IPS-20b (cell line): ENCODE results near the gene TRMT61A.
A peak's percentile ranks its signal among the peaks of the same experiment; 100 is the strongest.

ENCODE experiments used
- H3K27ac ChIP-seq: one replicate; pipeline ENCODE4 v1.5.1; 2013; ENCODE audit warnings: low read length
- H3K27me3 ChIP-seq: 2 replicates; pipeline ENCODE4 v1.6.1; 2013; ENCODE audit warnings: mild to moderate bottlenecking, low read length, inconsistent platforms; ENCODE audit not compliant: insufficient read depth
- H3K36me3 ChIP-seq: 2 replicates; pipeline ENCODE4 v1.6.1; 2013; ENCODE audit warnings: low read depth, mild to moderate bottlenecking, inconsistent platforms, low read length, moderate library complexity; ENCODE audit not compliant: insufficient read depth
- H3K4me1 ChIP-seq: 2 replicates; pipeline ENCODE4 v1.6.1; 2013; ENCODE audit warnings: mild to moderate bottlenecking, control low read depth, inconsistent platforms, low read length, moderate library complexity; ENCODE audit not compliant: insufficient read depth
- H3K4me3 ChIP-seq: 2 replicates; pipeline ENCODE4 v1.5.1; 2013; ENCODE audit warnings: mild to moderate bottlenecking, low read length, inconsistent platforms
- H3K9ac ChIP-seq: 2 replicates; pipeline ENCODE4 v1.6.1; 2013; ENCODE audit warnings: low read depth, mild to moderate bottlenecking, inconsistent platforms, low read length, moderate library complexity
- H3K9me3 ChIP-seq: 2 replicates; pipeline ENCODE4 v1.6.1; 2013; ENCODE audit warnings: mild to moderate bottlenecking, low read depth, low read length, inconsistent platforms; ENCODE audit not compliant: insufficient read depth

TRMT61A gene

GRCh38 chr14:103526247-103526913, 2.6 kb upstream of the TRMT61A start:
- H3K27me3 ChIP-seq, result peaks cover 28% of the 10 kb centered on the region
- H3K9me3 ChIP-seq, result no peaks in the 10 kb centered on the region
- H3K4me1 ChIP-seq, result peaks cover 4% of the 10 kb centered on the region; the same call in 1 of the 2 replicates
- no peak overlapping the region for H3K9ac ChIP-seq
- no peak overlapping the region for H3K27ac ChIP-seq
- H3K36me3 ChIP-seq, result 0 out of 2 replicates have a peak, but pooled peaks cover 4% of the 10 kb centered on the region
- H3K4me3 ChIP-seq, result no peak overlapping the region

DNA sequence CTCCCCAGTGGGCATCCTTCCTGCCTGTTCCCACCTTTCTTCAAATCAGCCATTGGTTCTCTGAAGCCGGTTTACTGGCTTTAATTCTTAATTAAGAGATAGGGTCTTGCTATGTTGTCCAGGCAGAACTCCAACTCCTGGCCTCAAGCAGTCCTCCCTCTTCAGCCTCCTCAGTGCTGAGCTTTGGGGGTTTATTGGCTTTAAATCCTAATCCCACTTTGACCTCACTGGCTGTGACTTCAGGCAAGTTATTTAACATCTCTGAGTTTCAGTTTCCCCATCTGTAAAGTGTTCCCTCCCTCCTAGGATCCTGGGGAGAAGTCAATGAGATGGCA, 2.1 kb upstream of the TRMT61A start:
- Histone ChIP-seq H3K9ac (no peak overlapping the region), H3K4me1 (peaks cover 4% of the 10 kb centered on the region; the same call in 1 of the 2 replicates), H3K9me3 (no peaks in the 10 kb centered on the region), H3K4me3 (no peak overlapping the region), H3K36me3 (0 out of 2 replicates have a peak, but pooled peaks cover 4% of the 10 kb centered on the region), H3K27me3 (peaks cover 28% of the 10 kb centered on the region), H3K27ac (no peak overlapping the region)

DNA sequence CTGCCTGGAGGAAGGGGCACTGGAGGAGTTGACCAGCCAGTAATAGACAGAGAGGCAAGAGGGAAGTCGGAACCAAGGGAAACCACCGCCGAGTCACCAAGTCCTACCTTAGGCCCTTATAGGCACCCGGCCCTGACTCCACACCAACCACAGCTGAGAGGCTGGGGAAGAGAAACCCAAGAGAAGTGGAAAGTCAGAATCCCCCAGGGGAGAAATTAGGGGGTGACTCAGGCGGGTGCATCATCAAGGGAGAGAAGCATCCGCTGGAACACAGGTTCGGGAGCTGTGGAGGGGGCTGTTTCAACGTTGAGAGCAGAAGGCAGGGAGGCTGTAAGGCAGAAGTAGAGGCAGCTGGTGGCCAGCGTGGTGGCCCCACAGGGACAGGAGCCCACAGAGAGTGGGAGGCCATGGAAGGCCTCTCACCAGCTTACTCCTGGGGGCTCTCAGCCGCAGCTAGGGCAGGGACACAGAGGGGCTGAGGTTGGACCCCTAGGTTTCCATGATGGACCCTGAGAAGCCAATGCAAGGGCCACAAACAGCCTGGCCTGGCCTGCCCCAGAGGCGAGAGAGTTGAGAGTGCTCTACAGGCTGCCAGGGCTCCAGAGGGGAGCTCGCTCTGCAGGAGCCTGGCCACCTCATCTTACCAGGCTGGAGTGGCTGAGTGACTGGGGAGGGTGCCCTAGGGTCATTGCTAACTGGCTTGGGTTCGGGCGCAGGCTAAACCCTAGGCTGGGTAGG, 1.4 kb upstream of the TRMT61A start:
- Histone ChIP-seq H3K27ac (no peak overlapping the region), H3K4me1 (peaks cover 4% of the 10 kb centered on the region; the same call in 1 of the 2 replicates), H3K9me3 (no peaks in the 10 kb centered on the region), H3K9ac (no peak overlapping the region; the same call in 1 of the 2 replicates), H3K27me3 (peaks cover 28% of the 10 kb centered on the region), H3K4me3 (no peak overlapping the region), H3K36me3 (peaks cover 9% of the 10 kb centered on the region)

- Histone ChIP-seq H3K4me3 (peak overlapping the region; percentile 80), H3K36me3 (peaks cover 11% of the 10 kb centered on the region), H3K27ac (no peak overlapping the region), H3K9me3 (no peaks in the 10 kb centered on the region), H3K4me1 (peaks cover 4% of the 10 kb centered on the region; the same call in 1 of the 2 replicates), H3K9ac (peak overlapping the region; percentile 78), H3K27me3 (peaks cover 24% of the 10 kb centered on the region)
Observed at GRCh38 chr14:103528146-103528586, 830 bp upstream of the TRMT61A start.

DNA sequence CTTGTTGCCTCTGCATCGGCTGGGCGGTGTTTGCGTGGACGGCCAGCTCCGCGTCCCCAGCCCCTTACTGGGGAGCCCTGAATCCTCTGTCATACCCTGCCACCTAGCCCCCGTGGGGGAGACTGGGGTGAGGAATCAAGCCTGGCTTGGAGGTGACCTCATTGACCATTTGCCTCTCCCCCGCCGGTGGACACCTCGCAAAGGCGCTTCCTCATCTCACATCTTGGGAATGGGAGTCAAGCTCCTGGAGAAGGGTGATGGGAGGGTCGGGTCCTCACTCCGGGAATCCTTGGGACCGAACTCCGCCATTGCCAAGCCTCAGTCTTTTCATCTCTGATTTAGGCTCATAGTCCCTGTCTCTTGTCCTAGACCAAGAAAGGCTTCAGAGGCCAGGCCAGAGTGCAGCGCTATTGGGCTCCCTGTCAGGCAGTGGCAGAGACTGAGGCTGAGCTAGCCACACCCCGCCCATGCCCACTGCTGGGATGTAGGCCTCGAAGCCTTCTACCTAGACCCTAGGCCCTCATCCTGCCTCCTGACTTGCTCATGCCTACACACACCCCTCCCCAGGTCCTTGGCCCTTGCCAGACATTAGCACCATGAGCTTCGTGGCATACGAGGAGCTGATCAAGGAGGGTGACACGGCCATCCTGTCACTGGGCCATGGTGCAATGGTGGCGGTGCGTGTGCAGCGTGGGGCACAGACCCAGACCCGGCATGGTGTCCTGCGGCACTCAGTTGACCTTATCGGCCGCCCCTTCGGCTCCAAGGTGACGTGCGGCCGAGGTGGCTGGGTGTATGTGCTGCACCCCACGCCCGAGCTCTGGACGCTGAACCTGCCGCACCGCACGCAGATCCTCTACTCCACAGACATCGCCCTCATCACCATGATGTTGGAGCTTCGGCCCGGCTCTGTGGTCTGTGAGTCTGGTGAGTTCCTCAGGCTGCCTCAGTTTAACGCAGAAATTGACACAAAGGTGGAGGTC, 678 bp downstream of the TRMT61A start:
- Histone ChIP-seq H3K27me3 (peaks cover 9% of the 10 kb centered on the region), H3K9ac (peak overlapping the region; percentile 87), H3K4me1 (peaks cover 4% of the 10 kb centered on the region; the same call in 1 of the 2 replicates), H3K4me3 (peak overlapping the region; percentile 96), H3K36me3 (peaks cover 13% of the 10 kb centered on the region), H3K9me3 (no peaks in the 10 kb centered on the region), H3K27ac (no peak overlapping the region)

DNA sequence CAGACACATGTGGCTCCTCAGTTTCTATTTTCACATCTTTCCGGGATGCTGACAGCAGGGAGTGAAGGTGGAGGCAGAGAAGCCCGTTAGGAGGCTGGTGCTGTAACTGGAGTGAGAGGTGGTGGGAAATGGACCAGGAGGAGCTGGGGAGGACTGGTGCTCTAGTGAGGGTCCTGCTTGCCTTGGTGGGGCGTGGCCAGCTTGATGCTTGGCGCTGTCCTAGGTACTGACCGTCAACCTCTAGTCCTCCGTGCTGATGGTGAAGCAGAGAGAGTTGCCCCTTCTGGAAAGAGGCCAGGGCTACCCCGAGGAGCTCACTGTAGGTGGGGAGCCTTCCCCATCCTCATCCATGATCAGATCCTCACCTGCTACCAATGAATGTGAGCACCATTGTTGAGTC, 1.4 kb downstream of the TRMT61A start:
- Histone ChIP-seq H3K36me3 (peaks cover 19% of the 10 kb centered on the region), H3K4me1 (peaks cover 4% of the 10 kb centered on the region; the same call in 1 of the 2 replicates), H3K27me3 (peaks cover 2% of the 10 kb centered on the region; the same call in 1 of the 2 replicates), H3K9me3 (no peaks in the 10 kb centered on the region), H3K27ac (no peak overlapping the region), H3K9ac (no peak overlapping the region), H3K4me3 (peak overlapping the region; percentile 96; the same call in 1 of the 2 replicates)

- Histone ChIP-seq H3K9ac (no peak overlapping the region), H3K36me3 (peaks cover 19% of the 10 kb centered on the region), H3K27me3 (no peaks in the 10 kb centered on the region; the same call in 1 of the 2 replicates), H3K4me1 (peaks cover 4% of the 10 kb centered on the region; the same call in 1 of the 2 replicates), H3K27ac (no peak overlapping the region), H3K4me3 (no peak overlapping the region), H3K9me3 (no peaks in the 10 kb centered on the region)
Observed at GRCh38 chr14:103530831-103531230, 1.8 kb downstream of the TRMT61A start.

GRCh38 chr14:103531421-103532215, 2.6 kb downstream of the TRMT61A start:
- H3K36me3 ChIP-seq, result peaks cover 19% of the 10 kb centered on the region
- no peaks in the 10 kb centered on the region for H3K27me3 ChIP-seq

GRCh38 chr14:103532216-103533136, 3.5 kb downstream of the TRMT61A start:
- Histone ChIP-seq H3K4me1 (peaks cover 4% of the 10 kb centered on the region; the same call in 1 of the 2 replicates), H3K27me3 (no peaks in the 10 kb centered on the region), H3K4me3 (no peak overlapping the region), H3K36me3 (peaks cover 19% of the 10 kb centered on the region), H3K9ac (no peak overlapping the region), H3K27ac (no peak overlapping the region), H3K9me3 (no peaks in the 10 kb centered on the region)

More at GRCh38 chr14:103531421-103532215, 2.6 kb downstream of the TRMT61A start:
- no peak overlapping the region for H3K27ac ChIP-seq
- no peaks in the 10 kb centered on the region for H3K9me3 ChIP-seq
- peaks cover 4% of the 10 kb centered on the region; the same call in 1 of the 2 replicates for H3K4me1 ChIP-seq
- H3K4me3 ChIP-seq, result no peak overlapping the region
- no peak overlapping the region for H3K9ac ChIP-seq
